ENCODE measurements around the gene OR10A5. TPM values are rescaled to one million over a fixed set of nuclear protein-coding genes. Genes with fewer than 3 reads are reported as not detected.
"Not testable (repeated sequence)": the region's sequence is repeated elsewhere in the genome, so short reads cannot be mapped to it uniquely, and the experiment has no call there.

The OR10A5 gene
- total RNA-seq: not detected

DNA sequence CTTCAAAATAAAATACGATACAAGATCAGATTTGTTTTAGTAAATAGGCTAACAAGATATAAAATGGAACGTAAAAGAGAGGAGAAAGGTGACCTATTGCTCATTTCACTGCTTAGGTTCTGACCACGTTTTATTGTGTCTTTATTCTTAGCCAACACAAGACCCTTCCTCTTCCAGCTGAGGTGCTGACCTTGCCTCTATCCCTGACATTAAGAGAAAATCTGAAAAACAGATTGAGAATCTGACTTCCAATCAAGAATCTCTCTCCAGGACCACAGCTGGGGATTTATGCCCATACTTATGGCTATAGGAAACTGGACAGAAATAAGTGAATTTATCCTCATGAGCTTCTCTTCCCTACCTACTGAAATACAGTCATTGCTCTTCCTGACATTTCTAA lies at the start of gene OR10A5:
Gene OR10A5, plus strand, starts transcription at position 301 of the 400 bp plus-strand sequence. Its CDS starts 0 bp downstream, at position 301.
- Histone ChIP-seq H3K4me1 (no peaks in the 10 kb centered on the region), H3K27ac (no peak within 1 kb of the TSS), H3K4me3 (no peak within 1 kb of the TSS), H3K36me3 (no peaks in the 10 kb centered on the region), H3K27me3 (no peaks in the 10 kb centered on the region), H3K9me3 (no peaks in the 10 kb centered on the region)
- no peak for DNase-seq (ENCODE audit: low spot score in 2 of 2)
- WGBS: 81% methylated on average over 3 of the region's 3 CpGs
- TF ChIP-seq EP300 (IDR thresholded peaks at IDR 0.05) (no peak), POLR2A (IDR thresholded peaks at IDR 0.05) (no peak), POLR2AphosphoS5 (IDR thresholded peaks at IDR 0.05) (no peak)
- TF ChIP-seq, protein P1, sequence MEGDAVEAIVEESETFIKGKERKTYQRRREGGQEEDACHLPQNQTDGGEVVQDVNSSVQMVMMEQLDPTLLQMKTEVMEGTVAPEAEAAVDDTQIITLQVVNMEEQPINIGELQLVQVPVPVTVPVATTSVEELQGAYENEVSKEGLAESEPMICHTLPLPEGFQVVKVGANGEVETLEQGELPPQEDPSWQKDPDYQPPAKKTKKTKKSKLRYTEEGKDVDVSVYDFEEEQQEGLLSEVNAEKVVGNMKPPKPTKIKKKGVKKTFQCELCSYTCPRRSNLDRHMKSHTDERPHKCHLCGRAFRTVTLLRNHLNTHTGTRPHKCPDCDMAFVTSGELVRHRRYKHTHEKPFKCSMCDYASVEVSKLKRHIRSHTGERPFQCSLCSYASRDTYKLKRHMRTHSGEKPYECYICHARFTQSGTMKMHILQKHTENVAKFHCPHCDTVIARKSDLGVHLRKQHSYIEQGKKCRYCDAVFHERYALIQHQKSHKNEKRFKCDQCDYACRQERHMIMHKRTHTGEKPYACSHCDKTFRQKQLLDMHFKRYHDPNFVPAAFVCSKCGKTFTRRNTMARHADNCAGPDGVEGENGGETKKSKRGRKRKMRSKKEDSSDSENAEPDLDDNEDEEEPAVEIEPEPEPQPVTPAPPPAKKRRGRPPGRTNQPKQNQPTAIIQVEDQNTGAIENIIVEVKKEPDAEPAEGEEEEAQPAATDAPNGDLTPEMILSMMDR (IDR thresholded peaks at IDR 0.05): no peak

- Histone ChIP-seq H3K27me3 (no peaks in the 10 kb centered on the region), H3K4me3 (no peak within 1 kb of the TSS), H3K36me3 (no peaks in the 10 kb centered on the region), H3K4me1 (no peaks in the 10 kb centered on the region), H3K9me3 (no peaks in the 10 kb centered on the region), H3K27ac (no peak within 1 kb of the TSS)
- DNase-seq (ENCODE audit: low spot score in 2 of 2): no peak
- TF ChIP-seq, protein P1 (IDR thresholded peaks at IDR 0.05): no peak
- TF ChIP-seq POLR2AphosphoS5 (IDR thresholded peaks at IDR 0.05): no peak
- TF ChIP-seq POLR2A (IDR thresholded peaks at IDR 0.05): no peak
- TF ChIP-seq EP300 (IDR thresholded peaks at IDR 0.05): no peak
- WGBS: 88% methylated on average over 1 of the region's 1 CpG
Measured at GRCh38 chr11:6799402-6799801, 46.1 kb upstream of the OR10A5 start, which contains the start of gene OR6A2. Gene OR6A2, minus strand, starts transcription at chr11:6799689. Its CDS starts 3,981 bp downstream, at chr11:6795708.

DNA sequence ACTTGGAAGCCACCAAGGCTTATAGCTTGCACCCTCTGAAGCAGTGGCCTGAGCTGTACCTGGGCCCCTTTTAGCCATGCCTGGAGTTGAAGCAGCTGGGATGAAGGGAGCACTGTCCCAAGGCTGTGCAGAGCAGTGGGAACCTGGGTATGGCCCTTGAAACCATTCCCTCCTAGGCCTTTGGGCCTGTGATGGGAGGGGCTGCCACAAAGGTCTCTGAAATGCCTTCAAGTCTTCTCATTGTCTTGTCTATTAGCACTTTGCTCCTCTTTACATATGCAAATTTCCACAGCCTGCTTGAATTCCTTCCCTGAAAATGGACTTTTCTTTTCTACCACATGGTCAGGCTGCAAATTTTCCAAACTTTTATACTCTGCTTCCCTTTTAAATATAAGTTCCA lies 44.4 kb upstream of the OR10A5 start:
- H3K36me3 ChIP-seq; H3K27me3 ChIP-seq; DNase-seq (ENCODE audit: low spot score in 2 of 2); H3K4me1 ChIP-seq; H3K4me3 ChIP-seq; H3K9me3 ChIP-seq; H3K27ac ChIP-seq: not testable (repeated sequence)

- Histone ChIP-seq H3K9me3 (no peaks in the 10 kb centered on the region), H3K4me1 (no peaks in the 10 kb centered on the region), H3K4me3 (no peak overlapping the region), H3K27me3 (peaks cover 3% of the 10 kb centered on the region), H3K36me3 (no peaks in the 10 kb centered on the region), H3K27ac (no peak overlapping the region)
- TF ChIP-seq POLR2A (IDR thresholded peaks at IDR 0.05) (no peak), POLR2AphosphoS5 (IDR thresholded peaks at IDR 0.05) (no peak), EP300 (IDR thresholded peaks at IDR 0.05) (no peak)
- TF ChIP-seq, protein P1 (IDR thresholded peaks at IDR 0.05): peak in 1 of 2 donors; percentile 84
- no peak for DNase-seq (ENCODE audit: low spot score in 2 of 2)
- WGBS: 20% methylated on average over 5 of the region's 6 CpGs
Measured at GRCh38 chr11:6812390-6813005, 33.0 kb upstream of the OR10A5 start.

GRCh38 chr11:6813656-6814055 lies 31.8 kb upstream of the OR10A5 start:
- no peaks in the 10 kb centered on the region for H3K4me1 ChIP-seq
- no peaks in the 10 kb centered on the region for H3K9me3 ChIP-seq
- H3K36me3 ChIP-seq: no peaks in the 10 kb centered on the region
- TF ChIP-seq, protein P1 (IDR thresholded peaks at IDR 0.05): no peak
- TF ChIP-seq EP300 (IDR thresholded peaks at IDR 0.05) (no peak), POLR2A (IDR thresholded peaks at IDR 0.05) (no peak), POLR2AphosphoS5 (IDR thresholded peaks at IDR 0.05) (no peak)
- H3K27ac ChIP-seq: no peak overlapping the region
- no peak for DNase-seq (ENCODE audit: low spot score in 2 of 2)
- H3K27me3 ChIP-seq: peaks cover 3% of the 10 kb centered on the region
- 59% methylated on average over 2 of the region's 2 CpGs for WGBS
- no peak overlapping the region for H3K4me3 ChIP-seq

- no peaks in the 10 kb centered on the region for H3K9me3 ChIP-seq
- peaks cover 3% of the 10 kb centered on the region for H3K27me3 ChIP-seq
- H3K27ac ChIP-seq: no peak overlapping the region
- no peaks in the 10 kb centered on the region for H3K36me3 ChIP-seq
- TF ChIP-seq POLR2A (IDR thresholded peaks at IDR 0.05) (no peak), EP300 (IDR thresholded peaks at IDR 0.05) (no peak), POLR2AphosphoS5 (IDR thresholded peaks at IDR 0.05) (no peak)
- TF ChIP-seq, protein P1 (IDR thresholded peaks at IDR 0.05): no peak
- H3K4me3 ChIP-seq: no peak overlapping the region
- no peak for DNase-seq (ENCODE audit: low spot score in 2 of 2)
- 67% methylated on average over 1 of the region's 1 CpG for WGBS
- no peaks in the 10 kb centered on the region for H3K4me1 ChIP-seq
Measured at GRCh38 chr11:6817694-6818093, 27.8 kb upstream of the OR10A5 start.
